Body of pancreas (tissue), 4 donors: ENCODE measurements around the gene HSP90AB1. TPM values are rescaled to one million over a fixed set of nuclear protein-coding genes. Genes with fewer than 3 reads are reported as not detected.

Experiments used
- ATAC-seq: fragments of 150-250 bp; one replicate; pipeline ENCODE4 v1.9.1; 2016
- DNase-seq, 4 donors: peaks; one replicate each; pipeline ENCODE4 v3.0.0-alpha.2; 2019
- H3K27ac ChIP-seq, 4 donors: fragments of 200-600 bp; sonication (generic); 1 replicate in 3 of 4; 2 replicates in 1 of 4; pipeline versions ENCODE4 v1.5.1 to v1.6.1; 2016 to 2019; ENCODE audit warnings: mild to moderate bottlenecking in 1 of 4, mixed read lengths in 1 of 4, moderate library complexity in 1 of 4
- H3K27me3 ChIP-seq, 2 donors: fragments of 200-600 bp; sonication (generic); one replicate each; pipeline ENCODE4 v1.6.0; 2016; ENCODE audit warnings: mild to moderate bottlenecking in 1 of 2
- H3K36me3 ChIP-seq, 2 donors: fragments of 200-600 bp; sonication (generic); replicated peaks in 1 of 2; 2 replicates each; pipeline ENCODE4 v1.5.1; 2016; ENCODE audit warnings: low read depth in 2 of 2; ENCODE audit not compliant: insufficient read depth in 1 of 2
- H3K4me1 ChIP-seq: fragments of 200-600 bp; sonication (generic); one replicate; pipeline ENCODE4 v1.6.0; 2016
- H3K4me3 ChIP-seq, 2 donors: fragments of 200-600 bp; sonication (generic); 1 replicate in 1 of 2; 2 replicates in 1 of 2; pipeline ENCODE4 v1.5.1; 2016 to 2019
- H3K9me3 ChIP-seq, 3 donors: fragments of 200-600 bp; sonication (generic); 1 replicate in 2 of 3; 2 replicates in 1 of 3; pipeline ENCODE4 v1.5.1; 2016
- CTCF ChIP-seq, 7 experiments: fragments of 450-650 bp in 4 of 7; fragments of 200-600 bp in 3 of 7; sonication (generic) in 3 of 7; IDR thresholded peaks; one replicate each; pipeline ENCODE4 v1.5.1; 2016 to 2019; ENCODE audit warnings: antibody characterized with exemption in 7 of 7
- POLR2A ChIP-seq, 3 donors: fragments of 450-650 bp; IDR thresholded peaks; one replicate each; pipeline ENCODE4 v1.6.1; 2016; ENCODE audit warnings: antibody characterized with exemption in 3 of 3, mild to moderate bottlenecking in 2 of 3
- WGBS, 2 donors: methylation state at CpG; one replicate each; pipeline ENCODE4 v1.1.5; 2017; 5-methylcytosine and 5-hydroxymethylcytosine counted together
- intact Hi-C: fragments of 100-400 bp; cut with DNase I; formaldehyde crosslinking; loops from one replicate; pipeline ENCODE4 v1.15.1; 2023
- total RNA-seq, 2 donors: library from RNA; depleted of rRNA; stranded (reverse); fragments of >200 nt; gene quantifications; one replicate each; pipeline ENCODE4 v1.1.0, GENCODE V29; 2016

The HSP90AB1 gene
- total RNA-seq, 2 donors from 2014 or later = 269 to 441 TPM

- ATAC-seq (no peak), DNase-seq (no peak)
- Histone ChIP-seq H3K9me3 (no peaks in the 10 kb centered on the region), H3K4me3 (no peak overlapping the region), H3K27me3 (no peaks in the 10 kb centered on the region), H3K27ac (no peak overlapping the region), H3K4me1 (no peaks in the 10 kb centered on the region), H3K36me3 (no peaks in the 10 kb centered on the region)
- WGBS, 2 donors = 39 to 48% methylated on average over 2 of the region's 2 CpGs
- TF ChIP-seq CTCF (IDR thresholded peaks at IDR 0.05) = no peak
- intact Hi-C loops = no loop called here
Measured at GRCh38 chr6:44284121-44284520, 37.2 kb downstream of the HSP90AB1 start.

GRCh38 chr6:44284867-44285266 is 38.0 kb downstream of the HSP90AB1 start:
- 46 to 59% methylated on average over 4 of the region's 4 CpGs for WGBS, 2 donors
- ATAC-seq = no peak
- no peaks in the 10 kb centered on the region for H3K9me3 ChIP-seq
- TF ChIP-seq POLR2A (IDR thresholded peaks at IDR 0.05) (no peak), CTCF (IDR thresholded peaks at IDR 0.05) (no peak)
- H3K4me3 ChIP-seq = no peak overlapping the region
- no peaks in the 10 kb centered on the region for H3K27me3 ChIP-seq
- H3K36me3 ChIP-seq = no peaks in the 10 kb centered on the region
- DNase-seq = no peak
- peaks cover 5% of the 10 kb centered on the region for H3K4me1 ChIP-seq
- no peak overlapping the region for H3K27ac ChIP-seq
- intact Hi-C loops = no loop called here

GRCh38 chr6:44285552-44286284 is 38.8 kb downstream of the HSP90AB1 start:
- TF ChIP-seq POLR2A (IDR thresholded peaks at IDR 0.05) (no peak), CTCF (IDR thresholded peaks at IDR 0.05) (no peak)
- intact Hi-C loops = no loop called here
- 63 to 71% methylated on average over 14 to 25 of the region's 25 CpGs for WGBS, 2 donors

GRCh38 chr6:44286285-44286565 is 39.3 kb downstream of the HSP90AB1 start:
- TF ChIP-seq CTCF (IDR thresholded peaks at IDR 0.05) (no peak), POLR2A (IDR thresholded peaks at IDR 0.05) (no peak)
- no peak overlapping the region for H3K4me3 ChIP-seq
- ATAC-seq (no peak), DNase-seq (no peak)
- H3K27me3 ChIP-seq = no peaks in the 10 kb centered on the region
- no peaks in the 10 kb centered on the region for H3K9me3 ChIP-seq
- no peak overlapping the region for H3K27ac ChIP-seq
- 73 to 82% methylated on average over 9 to 11 of the region's 12 CpGs for WGBS, 2 donors
- intact Hi-C loops = no loop called here
- H3K4me1 ChIP-seq = peaks cover 9% of the 10 kb centered on the region
- no peaks in the 10 kb centered on the region for H3K36me3 ChIP-seq

More at GRCh38 chr6:44285552-44286284, 38.8 kb downstream of the HSP90AB1 start:
- no peak for DNase-seq
- Histone ChIP-seq H3K4me3 (no peak overlapping the region), H3K27ac (no peak overlapping the region), H3K4me1 (peaks cover 9% of the 10 kb centered on the region), H3K27me3 (no peaks in the 10 kb centered on the region), H3K36me3 (no peaks in the 10 kb centered on the region), H3K9me3 (no peaks in the 10 kb centered on the region)
- no peak for ATAC-seq

- WGBS, 2 donors = 49 to 56% methylated on average over 2 of the region's 2 CpGs
- H3K27ac ChIP-seq = no peak overlapping the region
- TF ChIP-seq CTCF (IDR thresholded peaks at IDR 0.05) (no peak), POLR2A (IDR thresholded peaks at IDR 0.05) (no peak)
- intact Hi-C loops = no loop called here
- peaks cover 9% of the 10 kb centered on the region for H3K4me1 ChIP-seq
- no peak overlapping the region for H3K4me3 ChIP-seq
- H3K27me3 ChIP-seq = no peaks in the 10 kb centered on the region
- H3K9me3 ChIP-seq = no peaks in the 10 kb centered on the region
- DNase-seq = no peak
- H3K36me3 ChIP-seq = no peaks in the 10 kb centered on the region
- ATAC-seq = no peak
Measured at GRCh38 chr6:44286747-44287146, 39.8 kb downstream of the HSP90AB1 start.
